ENCODE results near the gene HAND2. TPM values are rescaled to one million over a fixed set of nuclear protein-coding genes. Genes with fewer than 3 reads are reported as not detected.

Gene HAND2
- total RNA-seq, 1 donor from 2014 or later, result not detected

GRCh38 chr4:173499658-173500535 is 30.1 kb downstream of the HAND2 start:
- no peak for TF ChIP-seq CTCF (conservative IDR thresholded peaks at IDR 0.05; ENCODE audit: low read depth, low read length)
- DNase-seq (ENCODE audit: low read depth), result no peak
- H3K4me3 ChIP-seq (ENCODE audit: low read depth, low read length), result no peak overlapping the region

GRCh38 chr4:173498771-173499170 is 31.3 kb downstream of the HAND2 start:
- no peak overlapping the region for H3K4me3 ChIP-seq (ENCODE audit: low read depth, low read length)
- TF ChIP-seq CTCF (conservative IDR thresholded peaks at IDR 0.05; ENCODE audit: low read depth, low read length), result no peak
- DNase-seq (ENCODE audit: low read depth), result no peak

GRCh38 chr4:173498023-173498422 is 32.0 kb downstream of the HAND2 start:
- DNase-seq (ENCODE audit: low read depth), result no peak
- H3K4me3 ChIP-seq (ENCODE audit: low read depth, low read length), result no peak overlapping the region
- no peak for TF ChIP-seq CTCF (conservative IDR thresholded peaks at IDR 0.05; ENCODE audit: low read depth, low read length)

- no peak for DNase-seq (ENCODE audit: low read depth)
- peak; percentile 92 for TF ChIP-seq CTCF (conservative IDR thresholded peaks at IDR 0.05; ENCODE audit: low read depth, low read length)
- H3K4me3 ChIP-seq (ENCODE audit: low read depth, low read length), result peak overlapping the region; percentile 50
Observed at GRCh38 chr4:173494013-173494970, 35.7 kb downstream of the HAND2 start.

- no peak overlapping the region for H3K4me3 ChIP-seq (ENCODE audit: low read depth, low read length)
- no peak for TF ChIP-seq CTCF (conservative IDR thresholded peaks at IDR 0.05; ENCODE audit: low read depth, low read length)
- DNase-seq (ENCODE audit: low read depth), result no peak
Observed at GRCh38 chr4:173493041-173493440, 37.0 kb downstream of the HAND2 start.

GRCh38 chr4:173492315-173492714 is 37.7 kb downstream of the HAND2 start:
- no peak for TF ChIP-seq CTCF (conservative IDR thresholded peaks at IDR 0.05; ENCODE audit: low read depth, low read length)
- no peak overlapping the region for H3K4me3 ChIP-seq (ENCODE audit: low read depth, low read length)
- no peak for DNase-seq (ENCODE audit: low read depth)

Data from epithelial cell of proximal tubule (primary cell).